ENCODE data around the gene GARIN5A. TPM values are rescaled to one million over a fixed set of nuclear protein-coding genes. Genes with fewer than 3 reads are reported as not detected.
A peak's percentile ranks its signal among the peaks of the same experiment; 100 is the strongest.
"Not testable (repeated sequence)": the region's sequence is repeated elsewhere in the genome, so short reads cannot be mapped to it uniquely, and the experiment has no call there.

GARIN5A gene
- total RNA-seq, 4 donors from 2014 or later, result 0.55 to 4.2 (median 0.79) TPM; not detected in 1

GRCh38 chr19:50476907-50477238, 225 bp upstream of the GARIN5A start:
- H3K9me3 ChIP-seq, result no peaks in the 10 kb centered on the region
- DNase-seq, result no peak
- H3K4me3 ChIP-seq, result peak overlapping the region; percentile 76 to 96 (median 79)
- intact Hi-C loops (cut with DNase I; ENCODE audit: low total_unique reads), result loop anchor here (5.0 kb wide), 1 partner anchor 1930 kb away; no protein-coding TSS in a partner anchor
- in situ Hi-C loops (cut with MboI; ENCODE audit: low pct_ligation_motif_present in 1 of 4, low pct_unique_long_range_greater_than_20kb in 1 of 4, low sequenced_read_pairs in 3 of 4), result no loop called here
- peaks cover 6 to 16% (median 10%) of the 10 kb centered on the region in 4 donors for H3K4me1 ChIP-seq
- 21% methylated on average over 20 of the region's 20 CpGs; no CpG with 5 or more reads in 1 of the 2 donors for WGBS, 2 donors (ENCODE audit: low coverage in 1 of 2)
- TF ChIP-seq EP300 (IDR thresholded peaks at IDR 0.05; ENCODE audit: low read depth), result no peak
- TF ChIP-seq CTCF (IDR thresholded peaks at IDR 0.05), result no peak
- no peak for TF ChIP-seq POLR2A (IDR thresholded peaks at IDR 0.05)
- no peak for TF ChIP-seq POLR2AphosphoS5 (IDR thresholded peaks at IDR 0.05)
- peak overlapping the region; percentile 87 to 88 (median 88) for H3K27ac ChIP-seq
- H3K27me3 ChIP-seq, result no peaks in the 10 kb centered on the region
- H3K36me3 ChIP-seq, result peaks cover 0 to 28% (median 11%) of the 10 kb centered on the region in 4 donors

- no peaks in the 10 kb centered on the region for H3K27me3 ChIP-seq
- peak overlapping the region; percentile 87 to 88 (median 88) for H3K27ac ChIP-seq
- intact Hi-C loops (cut with DNase I; ENCODE audit: low total_unique reads) (loop anchor here (5.0 kb wide), 1 partner anchor 1928 kb away; no protein-coding TSS in a partner anchor), in situ Hi-C loops (cut with MboI; ENCODE audit: low pct_ligation_motif_present in 1 of 4, low pct_unique_long_range_greater_than_20kb in 1 of 4, low sequenced_read_pairs in 3 of 4) (no loop called here)
- WGBS, 2 donors (ENCODE audit: low coverage in 1 of 2), result 82% methylated on average over 28 of the region's 29 CpGs; no CpG with 5 or more reads in 1 of the 2 donors
- H3K9me3 ChIP-seq, result no peaks in the 10 kb centered on the region
- TF ChIP-seq EP300 (IDR thresholded peaks at IDR 0.05; ENCODE audit: low read depth) (no peak), CTCF (IDR thresholded peaks at IDR 0.05) (no peak), POLR2A (IDR thresholded peaks at IDR 0.05) (no peak), POLR2AphosphoS5 (IDR thresholded peaks at IDR 0.05) (no peak)
- H3K36me3 ChIP-seq, result peaks cover 0 to 19% (median 6%) of the 10 kb centered on the region in 4 donors
- H3K4me1 ChIP-seq, result peaks cover 6 to 16% (median 10%) of the 10 kb centered on the region in 4 donors
- peak overlapping the region in 1 of 4 donors; percentile 80 for H3K4me3 ChIP-seq
- no peak for DNase-seq
Observed at GRCh38 chr19:50475736-50476223, 868 bp downstream of the GARIN5A start.

- Histone ChIP-seq H3K9me3 (no peaks in the 10 kb centered on the region), H3K4me3 (no peak overlapping the region), H3K4me1 (peaks cover 6 to 16% (median 10%) of the 10 kb centered on the region in 4 donors), H3K27ac (no peak overlapping the region), H3K27me3 (no peaks in the 10 kb centered on the region), H3K36me3 (peaks cover 0 to 13% (median 3%) of the 10 kb centered on the region in 4 donors)
- in situ Hi-C loops (cut with MboI; ENCODE audit: low pct_ligation_motif_present in 1 of 4, low pct_unique_long_range_greater_than_20kb in 1 of 4, low sequenced_read_pairs in 3 of 4) (no loop called here), intact Hi-C loops (cut with DNase I; ENCODE audit: low total_unique reads) (loop anchor here (5.0 kb wide), 1 partner anchor 1928 kb away; no protein-coding TSS in a partner anchor)
- 77% methylated on average over 12 of the region's 12 CpGs; no CpG with 5 or more reads in 1 of the 2 donors for WGBS, 2 donors (ENCODE audit: low coverage in 1 of 2)
- TF ChIP-seq POLR2AphosphoS5 (IDR thresholded peaks at IDR 0.05) (no peak), POLR2A (IDR thresholded peaks at IDR 0.05) (no peak), CTCF (IDR thresholded peaks at IDR 0.05) (no peak), EP300 (IDR thresholded peaks at IDR 0.05; ENCODE audit: low read depth) (no peak)
- no peak for DNase-seq
Observed at GRCh38 chr19:50475101-50475568, 1.5 kb downstream of the GARIN5A start.

GRCh38 chr19:50473336-50473735, 3.3 kb downstream of the GARIN5A start:
- 67 to 100% methylated on average over 1 to 3 of the region's 3 CpGs for WGBS, 2 donors (ENCODE audit: low coverage in 1 of 2)
- H3K27ac ChIP-seq; H3K27me3 ChIP-seq; H3K9me3 ChIP-seq; DNase-seq; H3K4me3 ChIP-seq; H3K36me3 ChIP-seq; intact Hi-C loops (cut with DNase I; ENCODE audit: low total_unique reads): not testable (repeated sequence)
- in situ Hi-C loops (cut with MboI; ENCODE audit: low pct_ligation_motif_present in 1 of 4, low pct_unique_long_range_greater_than_20kb in 1 of 4, low sequenced_read_pairs in 3 of 4), result loop anchor here in 1 of 4 donors (25.0 kb wide), 1 partner anchor 111 kb away; the partner anchor contains the start of gene NAPSA
- H3K4me1 ChIP-seq, result peaks cover 6 to 14% (median 10%) of the 10 kb centered on the region in 4 donors
